H9 (cell line): ENCODE measurements around the gene OPRD1. TPM values are rescaled to one million over a fixed set of nuclear protein-coding genes. Genes with fewer than 3 reads are reported as not detected.

Source experiments
- DNase-seq: peaks from one replicate; pipeline ENCODE4 v3.0.0-alpha.2; 2017
- H2AFZ ChIP-seq: one replicate; pipeline ENCODE4 v1.6.1; 2013; ENCODE audit warnings: mild to moderate bottlenecking, low read length, control low read depth, moderate library complexity
- H2AK5ac ChIP-seq: 2 replicates; pipeline ENCODE4 v1.6.1; 2013; ENCODE audit warnings: low read length, control low read depth, mixed read lengths; ENCODE audit not compliant: insufficient read length
- H2BK120ac ChIP-seq: one replicate; pipeline ENCODE4 v1.6.1; 2013; ENCODE audit warnings: low read depth, mild to moderate bottlenecking, low read length, control low read depth, inconsistent platforms; ENCODE audit not compliant: poor library complexity, severe bottlenecking
- H2BK12ac ChIP-seq: 2 replicates; pipeline ENCODE4 v1.6.1; 2013; ENCODE audit warnings: low read length, control low read depth, mixed read lengths, low read depth; ENCODE audit not compliant: insufficient read length
- H2BK15ac ChIP-seq: 2 replicates; pipeline ENCODE4 v1.6.1; 2013; ENCODE audit warnings: low read depth, low read length, control low read depth
- H2BK20ac ChIP-seq: one replicate; pipeline ENCODE4 v1.6.1; 2013; ENCODE audit warnings: low read depth, mild to moderate bottlenecking, low read length, control low read depth, inconsistent platforms; ENCODE audit not compliant: poor library complexity, severe bottlenecking
- H2BK5ac ChIP-seq: 2 replicates; pipeline ENCODE4 v1.6.1; 2013; ENCODE audit warnings: low read length, control low read depth, mixed read lengths; ENCODE audit not compliant: insufficient read length
- H3K14ac ChIP-seq: 2 replicates; pipeline ENCODE4 v1.6.1; 2013; ENCODE audit warnings: low read length, control low read depth; ENCODE audit not compliant: insufficient read depth
- H3K18ac ChIP-seq: 2 replicates; pipeline ENCODE4 v1.6.1; 2013; ENCODE audit warnings: low read depth, mild to moderate bottlenecking, mixed read lengths, low read length, control low read depth; ENCODE audit not compliant: insufficient read length
- H3K23ac ChIP-seq: 2 replicates; pipeline ENCODE4 v1.6.1; 2013; ENCODE audit warnings: low read length, control low read depth, mixed read lengths, low read depth; ENCODE audit not compliant: insufficient read length
- H3K23me2 ChIP-seq: 2 replicates; pipeline ENCODE4 v1.6.1; 2013; ENCODE audit warnings: low read depth, mild to moderate bottlenecking, mixed read lengths, low read length, control low read depth; ENCODE audit not compliant: insufficient read length, poor library complexity, severe bottlenecking
- H3K27ac ChIP-seq: 2 replicates; pipeline ENCODE4 v1.5.1; 2013; ENCODE audit warnings: low read length, control low read depth, mixed read lengths, low read depth; ENCODE audit not compliant: insufficient read length
- H3K27me3 ChIP-seq: 2 replicates; pipeline ENCODE4 v1.6.1; 2013; ENCODE audit warnings: low read length, control low read depth, inconsistent platforms; ENCODE audit not compliant: insufficient read depth
- H3K4ac ChIP-seq: 2 replicates; pipeline ENCODE4 v1.6.1; 2013; ENCODE audit warnings: low read depth, mild to moderate bottlenecking, control low read depth, inconsistent platforms, low read length, moderate library complexity
- H3K4me1 ChIP-seq: 2 replicates; pipeline ENCODE4 v1.6.1; 2013; ENCODE audit warnings: low read length, control low read depth, inconsistent platforms; ENCODE audit not compliant: insufficient read depth
- H3K4me2 ChIP-seq: 2 replicates; pipeline ENCODE4 v1.6.1; 2013; ENCODE audit warnings: low read length, control low read depth, mixed read lengths; ENCODE audit not compliant: insufficient read length, insufficient read depth
- H3K56ac ChIP-seq: 2 replicates; pipeline ENCODE4 v1.6.1; 2013; ENCODE audit warnings: low read depth, mild to moderate bottlenecking, mixed read lengths, low read length, control low read depth; ENCODE audit not compliant: insufficient read length
- H3K79me1 ChIP-seq: 2 replicates; pipeline ENCODE4 v1.6.1; 2013; ENCODE audit warnings: low read depth, mild to moderate bottlenecking, moderate library complexity, low read length, control low read depth, inconsistent platforms; ENCODE audit not compliant: insufficient read depth, poor library complexity, severe bottlenecking
- H3K79me2 ChIP-seq: 2 replicates; pipeline ENCODE4 v1.6.1; 2013; ENCODE audit warnings: low read length, control low read depth, inconsistent platforms; ENCODE audit not compliant: insufficient read depth
- H3K9ac ChIP-seq: 2 replicates; pipeline ENCODE4 v1.6.1; 2013; ENCODE audit warnings: low read length, control low read depth, mixed read lengths; ENCODE audit not compliant: insufficient read length; ENCODE audit errors: extremely low read depth
- H3K9me3 ChIP-seq: one replicate; pipeline ENCODE4 v1.6.1; 2013; ENCODE audit warnings: low read depth, low read length, inconsistent platforms; ENCODE audit not compliant: control insufficient read depth
- H3T11ph ChIP-seq: one replicate; pipeline ENCODE4 v1.6.1; 2013; ENCODE audit warnings: mild to moderate bottlenecking, low read length, control low read depth, inconsistent platforms
- H4K20me1 ChIP-seq: one replicate; pipeline ENCODE4 v1.6.1; 2013; ENCODE audit not compliant: control insufficient read depth, insufficient read length, insufficient read depth
- H4K5ac ChIP-seq: 2 replicates; pipeline ENCODE4 v1.6.1; 2013; ENCODE audit warnings: low read depth, mild to moderate bottlenecking, mixed read lengths, low read length, control low read depth; ENCODE audit not compliant: insufficient read length
- H4K8ac ChIP-seq: replicated peaks from 2 replicates; pipeline ENCODE4 v1.6.1; 2013; ENCODE audit warnings: low read length, control low read depth, mixed read lengths, low read depth; ENCODE audit not compliant: insufficient read length
- H4K91ac ChIP-seq: 2 replicates; pipeline ENCODE4 v1.6.1; 2013; ENCODE audit warnings: low read depth, mild to moderate bottlenecking, moderate library complexity, mixed read lengths, low read length, control low read depth; ENCODE audit not compliant: insufficient read length
- H3K27ac Mint-ChIP-seq, 3 experiments: 2 replicates in 2 of 3; 3 replicates in 1 of 3; pipeline ENCODE4 v1.8.0; 2020 to 2021; ENCODE audit warnings: mixed read lengths in 3 of 3, mild to moderate bottlenecking in 1 of 3, moderate library complexity in 1 of 3
- H3K27me3 Mint-ChIP-seq: 2 replicates; pipeline ENCODE4 v1.8.0; 2021; ENCODE audit warnings: low read depth, mild to moderate bottlenecking, moderate library complexity, mixed read lengths
- H3K36me3 Mint-ChIP-seq, 3 experiments: 2 replicates in 2 of 3; 3 replicates in 1 of 3; pipeline ENCODE4 v1.8.0; 2020 to 2021; ENCODE audit warnings: low read depth in 3 of 3, mixed read lengths in 3 of 3; ENCODE audit not compliant: insufficient read depth in 1 of 3
- H3K4me1 Mint-ChIP-seq, 2 experiments: 2 replicates each; pipeline ENCODE4 v1.8.0; 2020; ENCODE audit warnings: mixed read lengths in 2 of 2
- H3K4me3 Mint-ChIP-seq, 2 experiments: 2 replicates in 1 of 2; 3 replicates in 1 of 2; pipeline ENCODE4 v1.8.0; 2020 to 2021; ENCODE audit warnings: mild to moderate bottlenecking in 2 of 2, mixed read lengths in 2 of 2, moderate library complexity in 1 of 2
- H3K9me3 Mint-ChIP-seq, 2 experiments: 2 replicates in 1 of 2; 3 replicates in 1 of 2; pipeline ENCODE4 v1.8.0; 2020; ENCODE audit warnings: mild to moderate bottlenecking in 2 of 2, mixed read lengths in 2 of 2, moderate library complexity in 1 of 2
- CTCF ChIP-seq: fragments of 200-600 bp; sonication (generic); conservative IDR thresholded peaks from 3 replicates; pipeline ENCODE4 v1.8.0; 2021; ENCODE audit warnings: antibody characterized with exemption, mild to moderate bottlenecking
- WGBS: extraction: QIAGEN DNeasy Blood & Tissue Kit; methylation state at CpG from one replicate; pipeline ENCODE4 v1.1.7; 2013; ENCODE audit warnings: missing lambda C conversion rate, low lambda C conversion rate, mixed read lengths; ENCODE audit not compliant: insufficient read length; ENCODE audit errors: extremely low coverage; 5-methylcytosine and 5-hydroxymethylcytosine counted together
- total RNA-seq: library from RNA; stranded (reverse); gene quantifications from 2 replicates; pipeline ENCODE4 v1.2.1, GENCODE V29; 2021

OPRD1 gene
- total RNA-seq, 1 experiment from 2014 or later, result 1.8 TPM

DNA sequence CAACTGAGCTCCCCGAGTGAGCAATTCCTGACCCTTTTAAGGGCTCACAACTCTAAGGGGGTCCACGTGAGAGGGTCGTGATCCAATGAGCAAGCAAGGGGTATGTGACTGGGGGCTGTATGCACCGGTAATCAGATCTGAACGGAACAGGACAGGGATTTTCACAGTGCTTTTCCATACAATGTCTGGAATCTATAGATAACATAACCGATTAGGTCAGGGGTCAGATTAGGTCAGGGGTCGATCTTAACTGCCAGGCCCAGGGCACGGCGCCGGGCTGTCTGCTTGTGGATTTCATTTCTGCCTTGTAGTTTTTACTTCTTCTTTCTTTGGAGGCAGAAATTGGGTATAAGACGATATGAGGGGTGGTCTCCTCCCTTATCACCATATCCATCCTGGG is 30.7 kb upstream of the OPRD1 start:
- no peak overlapping the region for H3K27ac Mint-ChIP-seq

More for the DNA sequence above, 30.7 kb upstream of the OPRD1 start:
- H2BK12ac ChIP-seq, result no peak overlapping the region
- H3K23me2 ChIP-seq, result no peaks in the 10 kb centered on the region
- H3K23ac ChIP-seq, result no peak overlapping the region
- no peak overlapping the region for H3K4me2 ChIP-seq
- no peak overlapping the region for H4K91ac ChIP-seq
- H3K18ac ChIP-seq, result no peak overlapping the region
- H2AK5ac ChIP-seq, result no peak overlapping the region
- H2BK20ac ChIP-seq, result no peak overlapping the region
- Mint-ChIP-seq H3K9me3 (no peaks in the 10 kb centered on the region), H3K27me3 (peaks cover 4% of the 10 kb centered on the region), H3K4me3 (no peak overlapping the region), H3K4me1 (peaks cover 13 to 14% of the 10 kb centered on the region in 2 experiments), H3K36me3 (no peaks in the 10 kb centered on the region)
- H2BK15ac ChIP-seq, result no peak overlapping the region
- no peak overlapping the region for H2BK120ac ChIP-seq
- no peak overlapping the region for H4K8ac ChIP-seq
- H3K79me1 ChIP-seq, result no peaks in the 10 kb centered on the region
- H2AFZ ChIP-seq, result no peak overlapping the region
- H3K4ac ChIP-seq, result no peak overlapping the region
- H3K9ac ChIP-seq, result no peak overlapping the region
- H3K27ac ChIP-seq, result no peak overlapping the region
- H3K9me3 ChIP-seq, result no peaks in the 10 kb centered on the region
- DNase-seq, result no peak
- H3K56ac ChIP-seq, result no peak overlapping the region
- no peaks in the 10 kb centered on the region for H4K20me1 ChIP-seq
- H4K5ac ChIP-seq, result no peak overlapping the region
- no peaks in the 10 kb centered on the region for H3K79me2 ChIP-seq
- WGBS, result no CpG with 5 or more reads among the region's 11 CpGs
- no peak overlapping the region for H3T11ph ChIP-seq
- H3K14ac ChIP-seq, result no peak overlapping the region
- no peak overlapping the region for H2BK5ac ChIP-seq
- no peaks in the 10 kb centered on the region for H3K27me3 ChIP-seq
- H3K4me1 ChIP-seq, result no peaks in the 10 kb centered on the region
- TF ChIP-seq CTCF, result no peak
